Measurements from ENCODE around the gene KIAA1191.

- TF ChIP-seq EZH2 (IDR thresholded peaks at IDR 0.05; ENCODE audit: borderline replicate concordance) (no peak), CTCF (IDR thresholded peaks at IDR 0.05; ENCODE audit: poor library complexity) (no peak)
Observed at GRCh38 chr5:176383961-176384360, 22.4 kb upstream of the KIAA1191 start.
